HCT116 (cell line): Measurements from ENCODE around the gene ROMO1.
"Not testable (repeated sequence)": the region's sequence is repeated elsewhere in the genome, so short reads cannot be mapped to it uniquely, and the experiment has no call there.

Experiments
- EZH2 ChIP-seq: fragments of 200-600 bp; sonication (generic); IDR thresholded peaks from 2 replicates; pipeline ENCODE4 v1.6.1; 2017; ENCODE audit warnings: antibody characterized with exemption, mixed run types
- EZH2phosphoT487 ChIP-seq: fragments of 200-600 bp; IDR thresholded peaks from 2 replicates; pipeline ENCODE4 v1.6.1; 2018; ENCODE audit warnings: antibody characterized with exemption, borderline replicate concordance
- POLR2A ChIP-seq: IDR thresholded peaks from 2 replicates; pipeline ENCODE4 v1.7.0; 2011; ENCODE audit warnings: borderline replicate concordance; ENCODE audit not compliant: insufficient read depth, insufficient read length; ENCODE audit errors: extremely low read depth
- POLR2AphosphoS5 ChIP-seq: IDR thresholded peaks from 2 replicates; pipeline ENCODE4 v1.6.1; 2011; ENCODE audit warnings: mild to moderate bottlenecking, low read depth, low read length, moderate library complexity
- RAD21 ChIP-seq: IDR thresholded peaks from 2 replicates; pipeline ENCODE4 v1.6.1; 2012; ENCODE audit warnings: low read depth, mild to moderate bottlenecking
- SRF ChIP-seq: IDR thresholded peaks from 2 replicates; pipeline ENCODE4 v1.6.1; 2012; ENCODE audit warnings: low read depth
- TCF7L2 ChIP-seq: IDR thresholded peaks from 2 replicates; pipeline ENCODE4 v1.7.0; 2011; ENCODE audit warnings: borderline replicate concordance, inconsistent platforms; ENCODE audit not compliant: insufficient read depth, insufficient read length; ENCODE audit errors: extremely low read depth
- ZNF274 ChIP-seq: fragments of 200-500 bp; sonication (Bioruptor generic); IDR thresholded peaks from 2 replicates; pipeline ENCODE4 v1.6.1; 2014; ENCODE audit warnings: mild to moderate bottlenecking, low read depth, low read length, inconsistent platforms
- TF ChIP-seq, protein P1 (sequence below), 3 experiments: fragments of 200-600 bp in 1 of 3; sonication (generic) in 1 of 3; IDR thresholded peaks in 2 of 3; conservative IDR thresholded peaks in 1 of 3; 2 replicates each; pipeline ENCODE4 v1.5.1; 2012 to 2017; ENCODE audit warnings: low read depth in 2 of 3, low read length in 2 of 3, antibody characterized with exemption in 1 of 3, borderline replicate concordance in 1 of 3, control low read depth in 1 of 3, mild to moderate bottlenecking in 1 of 3, mixed read lengths in 1 of 3, mixed run types in 1 of 3, moderate library complexity in 1 of 3; ENCODE audit not compliant: insufficient read depth in 1 of 3
- TF ChIP-seq, protein P2 (sequence below): IDR thresholded peaks from 2 replicates; pipeline ENCODE4 v1.6.1; 2012

- TF ChIP-seq, protein P1, sequence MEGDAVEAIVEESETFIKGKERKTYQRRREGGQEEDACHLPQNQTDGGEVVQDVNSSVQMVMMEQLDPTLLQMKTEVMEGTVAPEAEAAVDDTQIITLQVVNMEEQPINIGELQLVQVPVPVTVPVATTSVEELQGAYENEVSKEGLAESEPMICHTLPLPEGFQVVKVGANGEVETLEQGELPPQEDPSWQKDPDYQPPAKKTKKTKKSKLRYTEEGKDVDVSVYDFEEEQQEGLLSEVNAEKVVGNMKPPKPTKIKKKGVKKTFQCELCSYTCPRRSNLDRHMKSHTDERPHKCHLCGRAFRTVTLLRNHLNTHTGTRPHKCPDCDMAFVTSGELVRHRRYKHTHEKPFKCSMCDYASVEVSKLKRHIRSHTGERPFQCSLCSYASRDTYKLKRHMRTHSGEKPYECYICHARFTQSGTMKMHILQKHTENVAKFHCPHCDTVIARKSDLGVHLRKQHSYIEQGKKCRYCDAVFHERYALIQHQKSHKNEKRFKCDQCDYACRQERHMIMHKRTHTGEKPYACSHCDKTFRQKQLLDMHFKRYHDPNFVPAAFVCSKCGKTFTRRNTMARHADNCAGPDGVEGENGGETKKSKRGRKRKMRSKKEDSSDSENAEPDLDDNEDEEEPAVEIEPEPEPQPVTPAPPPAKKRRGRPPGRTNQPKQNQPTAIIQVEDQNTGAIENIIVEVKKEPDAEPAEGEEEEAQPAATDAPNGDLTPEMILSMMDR (IDR thresholded peaks at IDR 0.05 in 2 of 3, conservative IDR thresholded peaks at IDR 0.05 in 1 of 3; ENCODE audit: borderline replicate concordance in 1 of 3, insufficient read depth in 1 of 3, low read depth in 2 of 3, low read length in 2 of 3) = not testable (repeated sequence)
- not testable (repeated sequence) for TF ChIP-seq RAD21, ZNF274, TCF7L2, EZH2phosphoT487, POLR2A, POLR2AphosphoS5, EZH2, SRF
- TF ChIP-seq, protein P2, sequence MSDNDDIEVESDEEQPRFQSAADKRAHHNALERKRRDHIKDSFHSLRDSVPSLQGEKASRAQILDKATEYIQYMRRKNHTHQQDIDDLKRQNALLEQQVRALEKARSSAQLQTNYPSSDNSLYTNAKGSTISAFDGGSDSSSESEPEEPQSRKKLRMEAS = not testable (repeated sequence)
Observed at GRCh38 chr20:35723275-35723639, 24.1 kb downstream of the ROMO1 start.
